SK-N-DZ (cell line): ENCODE measurements around the gene NDUFB7.

Experiments
- DNase-seq: peaks from one replicate; pipeline ENCODE4 v3.0.0-alpha.2; 2015; ENCODE audit warnings: low spot score
- small RNA-seq, 2 experiments: library from RNA; depleted of rRNA; stranded (forward); fragments of <200 nt; gene quantifications; one replicate each; pipeline ENCODE3, GENCODE V24; 2014

NDUFB7 gene

DNA sequence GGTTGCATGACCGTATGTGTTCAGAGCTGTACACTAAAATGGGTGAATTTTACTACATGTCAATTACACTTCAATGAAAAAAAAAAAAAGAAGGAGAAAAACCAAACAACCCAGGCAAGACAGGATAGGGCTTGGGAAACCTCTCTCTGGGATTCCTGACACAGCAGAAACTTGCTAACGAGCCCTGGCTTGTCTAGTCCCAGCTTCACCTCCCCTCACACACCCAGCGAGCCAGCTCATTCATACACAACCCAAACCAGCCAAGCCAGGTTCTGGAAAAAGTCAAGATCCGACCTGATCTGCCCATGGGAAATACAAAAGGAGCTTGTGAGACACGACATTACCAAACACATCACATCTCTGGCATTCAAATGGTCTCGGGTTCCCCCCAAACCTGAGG is 46.1 kb downstream of the NDUFB7 start:
- DNase-seq: no peak

DNA sequence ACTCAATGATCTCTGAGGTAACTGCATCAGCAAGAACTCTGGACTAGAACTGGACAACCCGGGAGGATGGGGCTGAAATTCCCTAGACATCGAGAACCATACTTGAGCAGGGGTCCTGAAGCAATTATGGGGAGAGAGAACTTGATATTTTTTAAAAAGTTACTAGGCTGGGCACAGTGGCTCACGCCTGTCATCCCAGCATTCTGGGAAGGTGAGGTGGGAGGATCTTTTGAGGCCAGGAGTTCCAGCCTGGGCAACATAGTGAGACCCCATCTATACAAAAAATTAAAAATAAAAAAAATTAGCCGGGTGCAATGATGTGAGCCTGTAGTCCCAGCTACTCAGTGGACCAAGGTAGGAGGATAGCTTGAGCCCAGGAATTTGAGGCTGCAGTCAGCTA is 51.3 kb downstream of the NDUFB7 start:
- DNase-seq: no peak

DNA sequence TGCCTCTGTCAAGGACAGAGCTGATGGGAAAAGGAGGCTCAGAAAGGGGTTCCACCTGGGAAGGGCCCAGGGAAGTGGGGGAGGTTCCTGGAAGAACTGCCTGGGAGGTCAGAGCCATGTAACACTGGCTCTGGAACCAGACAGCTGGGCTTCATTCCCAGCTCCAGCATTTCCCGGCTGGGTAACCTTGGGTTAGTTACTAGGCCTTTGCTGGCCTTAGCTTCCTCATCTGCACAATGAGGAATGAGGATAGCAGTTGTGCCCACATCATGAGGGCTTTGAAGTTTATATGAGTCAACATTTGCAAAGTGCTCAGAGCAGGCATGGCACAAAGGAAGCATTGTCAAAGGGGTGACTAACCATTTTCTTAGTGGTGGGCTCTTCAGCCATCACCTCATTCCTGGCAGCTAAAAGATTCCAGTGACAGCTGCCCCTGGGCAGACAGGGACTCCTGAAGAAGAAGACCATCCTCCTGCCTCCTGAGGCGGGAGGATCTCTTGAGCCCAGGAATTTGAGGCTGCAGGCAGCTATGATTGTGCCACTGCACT is 51.9 kb downstream of the NDUFB7 start:
- no peak for DNase-seq

DNA sequence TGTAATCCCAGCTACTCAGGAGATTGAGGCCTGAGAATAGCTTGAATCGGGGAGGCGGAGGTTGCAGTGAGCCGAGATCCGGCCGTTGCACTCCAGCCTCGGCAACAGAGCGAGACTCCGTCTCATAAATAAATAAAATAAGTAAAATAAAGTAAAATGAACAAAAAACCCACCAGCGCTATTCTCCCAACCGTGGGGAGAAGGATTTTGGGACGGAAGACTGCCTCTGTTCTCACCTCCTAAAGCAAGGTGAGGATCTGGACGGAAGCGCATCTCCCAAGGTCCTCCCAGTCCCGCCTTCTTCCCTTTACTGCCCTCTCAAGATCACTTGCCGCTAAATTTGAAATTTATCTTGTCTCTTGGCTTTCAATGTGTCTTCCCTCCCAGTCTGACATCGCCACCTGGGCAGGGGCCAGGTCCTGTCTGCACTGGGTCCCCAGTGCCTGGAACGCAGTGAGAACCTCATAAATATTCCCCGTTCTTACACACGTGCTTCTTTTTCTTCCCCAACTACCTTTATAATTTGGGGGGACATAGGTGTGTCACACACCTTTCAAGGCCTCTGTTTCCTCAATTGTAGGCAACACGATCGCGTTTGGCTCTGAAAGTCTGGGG is 52.5 kb downstream of the NDUFB7 start:
- no peak for DNase-seq

DNA sequence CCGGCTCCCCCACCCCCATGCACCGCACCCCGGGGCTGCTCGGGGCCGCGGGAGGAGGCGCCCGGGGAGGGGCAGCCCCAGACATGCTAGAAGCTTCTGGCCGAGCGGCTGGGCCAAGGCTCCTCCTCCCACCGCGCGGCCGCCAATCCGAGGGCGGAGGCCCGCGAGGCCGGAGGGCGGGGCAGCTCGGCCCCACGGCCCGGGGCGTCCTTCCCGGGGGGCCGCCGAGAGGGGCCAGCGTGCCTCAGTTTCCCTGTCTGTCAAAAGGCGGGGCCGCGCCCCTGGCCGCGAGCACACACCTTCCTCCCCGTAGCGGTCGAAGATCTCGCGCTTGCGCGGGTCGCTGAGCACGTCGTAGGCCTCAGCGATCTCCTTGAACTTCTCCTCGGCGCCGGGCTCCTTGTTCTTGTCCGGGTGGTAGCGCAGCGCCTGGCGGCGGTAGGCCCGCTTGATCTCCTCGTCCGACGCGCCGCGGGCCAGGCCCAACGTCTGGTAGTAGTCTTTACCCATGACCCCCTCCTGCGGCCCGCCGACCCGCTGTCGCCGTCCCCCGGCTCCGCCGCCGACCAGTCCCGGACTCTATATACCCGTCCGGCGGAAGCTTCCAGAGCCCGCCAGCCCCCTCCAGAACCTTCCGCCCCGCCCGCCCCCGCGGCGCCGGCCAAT is 53.9 kb downstream of the NDUFB7 start, which contains the start of gene DNAJB1:
Gene DNAJB1 (minus strand): TSS at position 558 of the 666 bp plus-strand sequence. CDS start 48 bp downstream, at position 510.
- DNase-seq: peak; percentile 63

DNA sequence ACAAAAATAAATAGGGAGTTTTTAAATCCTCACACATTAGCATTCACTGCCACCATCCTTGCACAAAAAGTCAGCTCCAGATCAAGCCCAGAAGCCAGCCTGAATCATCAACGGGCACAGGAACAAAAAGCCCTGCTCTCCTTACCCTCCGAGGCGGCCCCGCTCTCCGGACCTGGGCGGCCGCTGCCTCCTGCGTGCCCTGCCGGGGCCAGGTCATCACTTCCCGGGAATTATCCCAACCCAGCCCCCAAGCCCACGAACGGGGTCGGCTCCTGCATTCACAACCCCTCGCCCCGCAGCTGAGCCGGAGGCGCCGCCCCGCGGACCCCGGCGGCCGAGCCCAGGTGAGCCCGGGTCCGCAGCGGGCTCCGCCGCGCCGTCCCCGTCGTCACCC is 54.4 kb downstream of the NDUFB7 start:
- no peak for DNase-seq

DNA sequence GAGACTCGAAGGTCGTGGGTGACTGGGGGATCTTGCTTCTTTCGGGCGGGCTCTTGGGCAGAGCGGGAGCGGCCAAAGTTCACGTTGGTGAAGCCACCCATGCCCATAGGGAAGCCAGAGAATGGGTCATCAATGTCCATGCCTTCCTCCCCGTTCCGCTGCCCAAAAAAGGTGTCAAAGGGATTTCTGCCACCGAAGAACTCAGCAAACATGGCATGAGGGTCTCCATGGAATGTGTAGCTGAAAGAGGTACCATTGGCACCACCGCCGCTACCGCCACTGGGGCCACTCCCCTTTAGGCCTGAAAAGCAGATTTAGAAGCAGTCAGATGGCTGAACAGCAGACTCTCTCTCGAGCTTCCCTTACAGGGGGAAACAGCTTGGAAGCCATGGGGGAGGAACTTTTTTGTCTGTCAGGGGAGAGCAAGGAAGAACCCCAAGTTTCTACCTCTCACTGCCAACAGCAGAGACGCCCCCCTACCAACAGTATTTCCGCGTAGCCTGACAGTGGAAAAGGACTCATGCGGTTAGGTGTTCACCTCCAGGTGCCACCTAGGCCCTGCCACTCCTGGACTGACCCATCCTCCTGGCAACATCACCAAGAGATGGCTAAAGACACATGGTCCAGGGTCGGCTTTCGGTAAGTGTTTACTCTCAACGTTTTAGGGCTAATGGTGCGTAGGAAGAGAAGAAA is 55.0 kb downstream of the NDUFB7 start:
- DNase-seq: no peak

Small RNA genes lying within 50 kb of the gene (small RNA-seq; reads per million reads assigned to genes)
- 0 to 0.04 reads per million in 2 experiments for gene RN7SL842P
